ENCODE results near the gene PPM1D.

Gene PPM1D

DNA sequence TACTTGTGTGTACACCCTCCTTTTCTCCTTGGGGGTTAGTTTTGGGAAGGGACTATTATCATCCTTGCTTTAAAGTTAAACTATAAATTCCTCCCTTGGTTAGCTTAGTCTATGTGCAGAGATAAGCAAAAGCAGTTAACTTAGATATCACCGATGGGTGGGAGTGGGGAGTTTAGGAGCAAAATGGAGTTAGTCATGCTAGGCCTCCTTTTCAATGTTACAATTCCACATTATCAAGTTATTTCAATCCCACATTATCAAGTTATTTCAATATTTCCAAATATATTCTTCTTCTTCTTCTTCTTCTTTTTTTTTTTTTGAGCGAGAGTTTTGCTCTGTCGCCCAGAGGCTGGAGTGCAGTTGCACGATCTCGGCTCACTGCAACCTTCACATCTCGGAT, 76.0 kb downstream of the PPM1D start:
- DNase-seq: no peak

DNA sequence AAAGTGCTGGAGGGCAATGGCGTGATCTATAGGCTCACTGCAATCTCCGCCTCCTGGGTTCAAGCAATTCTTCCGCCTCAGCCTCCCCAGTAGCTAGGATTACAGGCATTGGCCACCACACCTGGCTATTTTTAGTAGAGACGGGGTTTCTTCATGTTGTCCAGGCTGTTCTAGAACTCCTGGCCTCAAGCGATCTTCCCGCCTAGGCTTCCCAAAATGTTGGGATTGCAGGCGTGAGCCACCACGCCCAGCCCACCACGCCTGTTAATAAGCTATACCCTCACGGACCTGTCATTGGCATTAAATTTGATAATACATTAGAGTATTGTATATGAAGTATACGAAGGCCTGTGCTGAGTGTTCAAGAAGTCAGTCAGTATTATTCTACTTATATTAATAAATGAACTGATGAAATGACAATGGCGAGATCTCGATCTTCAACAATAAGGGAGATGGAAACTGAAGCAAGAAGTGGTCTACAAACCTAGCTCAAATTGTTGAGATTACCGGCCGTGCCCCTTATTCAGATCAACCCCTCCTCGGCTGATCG, 76.8 kb downstream of the PPM1D start:
- no peak for DNase-seq

DNA sequence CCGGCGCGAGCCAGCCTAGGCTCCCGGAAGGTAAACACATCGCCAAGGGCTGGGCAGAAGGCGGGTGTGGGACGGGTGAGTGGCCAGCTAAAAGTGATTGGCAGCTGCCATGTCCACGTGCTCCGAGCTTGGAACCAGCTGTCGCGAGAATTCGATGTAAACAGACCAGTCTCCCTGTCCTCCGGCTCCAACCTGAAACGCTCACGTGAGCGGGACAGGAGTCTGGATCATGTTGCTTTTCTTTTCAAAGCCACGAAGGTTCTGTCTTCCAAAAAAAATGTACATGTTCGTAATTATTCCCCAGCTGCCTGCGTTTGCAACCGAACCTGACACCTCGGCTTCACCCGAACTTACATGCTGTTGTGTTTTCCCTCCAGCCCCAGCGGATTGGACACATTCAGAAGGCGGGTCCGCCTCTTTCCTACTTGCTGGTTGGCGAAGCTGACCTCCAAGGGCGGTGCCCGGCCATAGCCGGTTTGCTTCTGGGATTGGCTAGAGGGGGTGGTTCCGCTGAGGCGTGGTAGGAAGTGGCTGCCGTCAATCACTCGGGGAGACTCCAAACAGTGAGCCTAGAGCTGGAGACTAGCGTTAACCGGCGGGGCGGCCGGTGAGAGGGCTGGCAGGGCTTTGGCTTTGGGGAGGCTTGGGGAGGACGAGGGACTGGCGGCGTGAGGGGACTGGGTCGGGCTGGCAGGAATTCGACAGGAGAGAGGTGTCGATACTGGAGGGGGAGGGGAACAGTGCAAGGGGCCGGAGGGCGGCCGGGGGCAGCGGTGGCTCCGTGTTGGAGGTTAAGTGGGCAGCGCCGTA, 77.5 kb downstream of the PPM1D start, which contains the start of gene BCAS3:
BCAS3 (plus strand) TSS at position 544 of the 810 bp plus-strand sequence.
- peak; percentile 99 for DNase-seq

DNA sequence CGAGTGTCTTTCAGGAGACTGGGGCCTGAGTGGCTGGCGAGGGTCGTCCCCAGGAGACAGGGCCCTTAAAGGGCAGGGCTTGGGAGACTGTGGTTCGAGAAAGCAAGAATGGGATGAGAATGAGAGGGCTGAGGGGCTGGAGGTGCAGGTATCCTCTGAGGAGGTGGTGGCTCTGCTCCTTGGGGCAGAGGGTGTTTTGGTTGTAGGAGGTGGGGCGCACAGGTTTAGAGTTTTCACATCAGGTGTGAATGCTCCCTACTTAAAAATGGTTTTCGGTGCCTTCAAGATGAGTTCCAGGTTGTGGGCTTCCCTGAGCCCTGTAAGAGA, 78.1 kb downstream of the PPM1D start:
- DNase-seq: no peak

DNA sequence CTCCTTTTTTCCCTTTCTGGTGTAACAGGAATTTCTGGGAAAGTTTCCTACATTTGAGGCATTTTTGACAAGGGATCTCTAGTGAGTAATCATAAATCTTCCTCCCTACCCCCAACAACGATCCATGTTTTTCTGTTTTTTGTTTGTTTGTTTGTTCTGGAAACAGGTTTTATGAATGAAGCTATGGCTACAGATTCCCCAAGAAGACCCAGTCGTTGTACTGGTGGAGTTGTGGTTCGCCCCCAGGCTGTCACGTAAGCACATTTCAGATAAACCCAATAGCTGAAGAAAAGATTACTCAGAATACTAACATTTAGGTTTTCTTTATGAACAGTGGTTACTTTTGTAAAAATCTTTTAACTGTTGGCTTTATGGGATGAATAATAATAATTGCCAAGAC, 79.3 kb downstream of the PPM1D start:
- no peak for DNase-seq

DNA sequence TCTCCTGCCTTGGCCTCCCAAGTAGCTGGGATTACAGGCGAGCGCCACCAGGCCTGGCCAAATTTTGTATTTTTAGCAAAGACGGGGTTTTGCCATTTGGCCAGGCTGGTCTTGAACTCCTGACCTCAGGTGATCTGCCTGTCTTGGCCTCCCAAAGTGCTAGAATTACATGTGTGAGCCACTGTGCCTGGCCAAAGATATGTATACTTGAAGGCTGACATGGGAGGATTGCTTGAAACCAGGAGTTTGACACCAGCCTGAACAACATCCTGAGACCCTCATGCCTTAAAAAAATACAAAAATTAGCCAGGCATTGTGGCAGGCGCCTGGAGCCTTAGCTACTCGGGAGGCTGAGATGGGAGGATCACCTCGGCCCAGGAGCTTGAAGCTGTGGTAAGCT, 80.8 kb downstream of the PPM1D start:
- no peak for DNase-seq

DNA sequence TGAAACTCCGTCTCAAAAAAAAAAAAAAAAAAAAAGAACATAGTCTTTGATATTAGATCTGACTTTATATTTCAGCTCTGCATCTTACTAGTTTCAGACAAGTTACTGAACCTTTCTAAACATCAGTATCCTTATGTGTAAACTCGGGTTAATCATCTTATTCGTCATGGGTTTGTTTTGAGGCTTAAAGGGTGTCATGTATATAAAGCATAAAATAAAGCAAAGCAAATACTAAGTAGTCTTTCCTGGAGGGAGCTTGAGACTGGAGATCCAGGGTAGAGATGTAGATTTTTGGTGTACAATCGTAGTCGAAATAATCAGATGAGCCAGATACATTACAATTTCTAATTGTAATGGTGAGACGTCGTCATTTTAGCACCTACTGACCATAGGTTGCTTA, 85.4 kb downstream of the PPM1D start:
- DNase-seq: no peak

DNA sequence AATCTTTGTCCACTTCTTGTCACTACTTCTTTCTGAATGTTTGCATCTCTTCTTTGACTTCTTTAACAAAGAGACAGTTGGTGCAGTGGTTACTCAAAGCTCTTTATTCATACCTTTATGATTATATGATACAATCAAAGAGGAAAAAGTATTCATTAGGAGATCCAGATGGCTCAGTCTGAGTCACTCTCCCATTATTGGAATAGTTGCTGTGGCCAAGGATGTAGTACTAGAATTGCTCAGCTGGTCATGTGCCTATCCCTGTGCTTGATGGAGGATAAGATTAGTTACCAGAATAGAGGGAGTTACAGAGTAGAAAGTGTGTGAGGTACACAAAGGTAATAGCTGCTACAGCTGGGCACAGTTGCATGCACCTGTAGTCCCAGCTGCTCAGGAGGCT, 96.0 kb downstream of the PPM1D start:
- no peak for DNase-seq

DNA sequence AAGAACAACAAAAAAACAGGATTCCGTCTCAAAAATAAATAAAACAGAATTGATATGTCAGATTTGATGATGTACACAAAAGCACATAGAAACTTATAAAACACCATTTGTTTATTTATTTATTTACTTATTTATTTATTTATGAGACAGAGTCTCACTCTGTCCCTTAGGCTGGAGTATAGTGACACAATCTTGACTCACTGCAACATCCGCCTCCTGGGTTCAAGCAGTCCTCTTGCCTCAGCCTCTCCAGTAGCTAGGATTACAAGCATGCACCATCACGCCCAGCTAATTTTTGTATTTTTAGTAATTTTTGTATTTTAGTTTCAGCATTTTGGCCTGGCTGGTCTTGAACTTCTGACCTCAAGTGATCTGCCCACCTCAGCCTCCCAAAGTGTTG, 99.1 kb downstream of the PPM1D start:
- DNase-seq: no peak

DNA sequence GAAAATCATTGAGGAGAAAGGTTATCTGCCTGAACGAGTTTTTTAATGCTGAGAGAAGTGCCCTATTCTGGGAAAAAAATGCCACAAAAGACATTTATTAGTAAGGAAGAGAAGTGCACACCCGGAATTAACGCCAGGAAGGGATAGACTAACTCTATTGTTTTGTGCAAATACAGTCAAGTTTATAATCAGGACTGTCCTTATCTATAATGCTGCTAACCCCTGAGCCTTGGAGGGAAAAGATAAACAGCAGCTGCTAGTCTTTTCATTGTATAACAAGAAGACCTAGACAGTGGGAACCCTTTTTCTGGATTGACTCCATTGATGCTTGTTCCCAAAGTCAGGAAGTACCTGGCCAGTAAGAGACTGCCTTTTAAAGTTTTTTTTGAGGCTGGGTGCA, 104.2 kb downstream of the PPM1D start:
- no peak for DNase-seq

DNA sequence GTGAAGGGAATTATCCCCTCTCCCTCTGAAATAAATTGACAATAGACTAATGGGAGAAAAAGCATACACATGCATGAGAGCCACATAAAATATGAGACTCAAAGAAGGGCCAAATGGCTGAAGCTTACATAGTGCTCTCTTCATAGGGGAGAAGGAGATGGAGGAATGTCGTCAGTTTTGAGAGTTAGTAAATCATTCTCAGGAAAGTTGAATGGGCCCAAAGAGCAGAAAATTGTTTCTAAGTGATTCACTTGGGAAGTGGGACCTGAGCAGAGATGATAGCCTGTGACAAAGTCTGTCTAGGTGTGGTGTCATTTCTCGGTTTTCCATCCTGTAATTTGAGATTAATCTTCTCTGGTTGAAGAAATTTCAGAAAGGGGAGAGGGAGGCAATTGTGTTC, 112.7 kb downstream of the PPM1D start:
- no peak for DNase-seq

DNA sequence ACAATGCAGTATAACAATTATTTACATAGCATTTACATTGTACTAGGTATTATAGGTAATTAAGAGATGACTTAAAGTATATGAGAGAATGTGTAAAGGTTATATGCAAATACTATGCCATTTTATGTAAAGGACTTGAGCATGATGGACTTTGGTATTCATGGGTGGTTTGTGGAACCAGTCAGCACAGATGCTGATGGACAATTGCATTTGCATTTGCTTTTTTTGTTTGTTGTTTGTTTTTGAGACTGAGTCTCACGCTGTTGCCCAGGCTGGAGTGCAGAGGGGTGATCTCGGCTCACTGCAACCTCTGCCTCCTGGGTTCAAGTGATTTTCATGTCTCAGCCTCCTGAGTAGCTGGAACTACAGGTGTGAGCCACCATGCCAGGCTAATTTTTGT, 113.6 kb downstream of the PPM1D start:
- DNase-seq: no peak
